HG03196 (cell line): ENCODE data around the gene MYL12A.
A peak's percentile ranks its signal among the peaks of the same experiment; 100 is the strongest.
"Not testable (repeated sequence)": the region's sequence is repeated elsewhere in the genome, so short reads cannot be mapped to it uniquely, and the experiment has no call there.

Experiments used
- ATAC-seq: cut with Tn5 transposase; IDR thresholded peaks from one replicate; pipeline ENCODE4 v1.9.1; 2021; ENCODE audit not compliant: unreplicated experiment

Gene MYL12A

DNA sequence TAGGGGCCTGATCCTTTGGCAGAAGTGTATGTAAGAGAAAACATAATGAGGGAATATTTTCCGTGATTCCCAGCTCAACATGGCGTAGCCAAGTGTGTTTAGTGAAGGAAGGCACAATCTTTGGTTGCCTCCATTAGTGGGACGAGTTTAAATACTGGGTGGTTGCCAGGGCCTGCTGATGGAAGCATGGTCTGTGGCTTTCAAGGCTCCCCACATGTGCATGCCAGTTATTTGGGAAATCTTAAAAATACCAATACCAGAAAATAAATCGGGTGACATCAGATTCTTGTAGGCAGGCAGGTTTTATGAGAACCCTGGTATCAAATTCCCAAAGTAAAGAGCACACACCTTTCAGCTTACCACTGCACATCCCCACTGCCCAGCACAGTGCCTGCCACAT, 7.1 kb downstream of the MYL12A start:
- no peak for ATAC-seq

GRCh38 chr18:3255611-3256165, 8.1 kb downstream of the MYL12A start:
- ATAC-seq = no peak

GRCh38 chr18:3256693-3257626, 9.4 kb downstream of the MYL12A start:
- no peak for ATAC-seq

- no peak for ATAC-seq
Measured at GRCh38 chr18:3257627-3258120, 10.1 kb downstream of the MYL12A start.

DNA sequence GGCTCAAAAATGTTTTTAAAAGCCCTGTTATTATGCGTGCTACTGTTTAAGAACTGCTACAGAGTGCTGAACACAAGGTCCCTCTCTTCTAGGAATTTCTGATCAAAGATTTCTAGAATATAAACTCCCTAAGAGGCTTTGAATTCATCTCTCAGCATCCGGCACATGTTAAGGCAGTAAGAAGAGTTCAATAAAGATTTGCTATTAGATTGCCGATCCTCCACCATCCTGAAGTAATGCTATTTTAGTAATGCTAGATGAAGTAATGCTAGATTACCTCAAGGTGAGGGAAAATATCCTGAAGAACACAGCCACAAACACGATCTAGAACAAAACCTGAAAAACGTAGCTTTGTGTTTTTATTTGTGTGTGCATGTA, 13.4 kb downstream of the MYL12A start:
- no peak for ATAC-seq

DNA sequence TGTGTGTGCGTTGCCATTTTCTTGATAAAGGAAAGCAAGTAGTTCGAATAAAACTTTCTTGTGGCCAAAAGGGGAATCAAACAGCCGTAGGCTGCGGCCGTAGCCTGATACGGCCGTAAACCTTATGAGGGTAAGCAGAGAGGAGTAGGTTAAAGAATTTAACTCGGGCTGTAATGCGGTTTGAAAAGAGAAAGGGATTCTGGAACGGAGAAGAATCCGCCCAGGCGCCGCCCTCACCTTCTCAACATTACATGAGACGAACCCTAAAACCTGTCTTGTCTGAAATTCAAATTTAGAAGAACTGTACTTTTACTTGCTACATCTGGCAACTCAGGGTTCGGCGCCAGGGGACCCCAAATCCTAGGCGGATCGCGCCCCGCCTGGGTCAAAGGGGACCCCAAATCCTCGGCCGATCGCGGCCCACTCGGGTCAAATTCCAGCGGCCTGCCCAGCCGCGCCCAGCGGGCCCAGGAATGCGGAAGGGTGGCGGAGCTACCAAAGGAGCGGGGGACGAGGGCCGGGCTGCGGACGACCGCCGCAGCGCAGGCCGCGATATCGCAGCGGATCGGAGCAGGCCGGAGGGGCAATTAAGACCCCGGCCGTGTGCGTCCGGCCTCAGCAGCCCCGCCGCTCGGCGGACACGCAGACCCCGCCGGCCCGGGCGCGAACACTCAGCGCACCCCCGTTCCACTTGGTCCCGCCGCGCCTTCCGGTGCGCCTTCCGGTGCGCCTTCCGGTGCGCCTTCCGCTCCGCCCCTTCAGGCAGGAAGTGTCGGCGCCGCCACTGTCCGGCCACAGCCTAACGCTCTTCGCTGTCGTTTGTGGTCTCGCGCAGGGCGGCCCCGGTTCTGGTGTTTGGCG, 14.0 kb downstream of the MYL12A start, which contains the start of gene MYL12B:
Gene MYL12B (plus strand): TSS at position 761 of the 861 bp plus-strand sequence. CDS start 10,766 bp downstream, outside the sequence.
- ATAC-seq = peak; percentile 81

DNA sequence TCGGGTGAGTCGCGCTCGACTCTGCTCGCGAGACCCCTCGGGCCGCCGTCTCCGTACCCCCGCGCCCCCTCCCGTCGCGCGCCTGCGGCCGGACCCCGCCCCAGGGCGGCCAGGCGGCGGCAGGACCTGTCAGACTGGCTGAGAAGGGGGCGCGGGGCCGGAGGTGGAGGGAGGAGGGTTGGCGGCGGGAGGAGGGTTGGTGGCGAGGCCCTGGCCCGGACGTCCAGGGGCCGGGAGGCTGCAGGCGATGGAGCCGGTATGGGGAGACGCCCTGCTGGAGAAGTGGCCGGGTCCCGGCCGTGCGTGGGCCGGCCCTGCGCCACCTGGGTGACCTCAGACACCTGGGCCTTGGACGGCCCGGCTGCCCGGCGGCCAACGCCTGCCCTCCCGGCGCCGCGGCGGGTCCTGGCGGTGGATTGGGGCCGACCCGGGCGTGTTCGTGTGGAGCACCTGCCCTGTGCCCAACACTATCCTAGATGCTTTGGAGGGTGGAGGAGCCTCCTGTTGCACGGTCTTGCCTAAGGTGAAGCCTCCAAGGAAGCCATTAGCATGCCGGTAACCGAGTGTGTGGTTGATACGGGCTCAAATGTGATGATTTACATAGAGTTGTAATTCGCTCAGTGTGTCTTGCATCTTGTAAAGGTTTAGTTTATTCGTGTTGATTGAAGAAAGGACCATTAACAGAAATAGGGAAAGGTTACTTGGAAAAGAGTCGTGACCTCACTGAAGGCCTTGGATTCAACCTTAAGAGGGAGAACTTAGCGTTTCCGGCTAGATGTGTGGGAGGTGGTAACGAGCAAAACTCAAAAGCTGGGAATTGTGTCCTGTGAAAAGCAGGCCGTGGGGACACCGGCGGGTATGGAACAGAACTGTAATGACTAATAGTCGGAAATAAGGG, 14.9 kb downstream of the MYL12A start:
- peak; percentile 33 for ATAC-seq

DNA sequence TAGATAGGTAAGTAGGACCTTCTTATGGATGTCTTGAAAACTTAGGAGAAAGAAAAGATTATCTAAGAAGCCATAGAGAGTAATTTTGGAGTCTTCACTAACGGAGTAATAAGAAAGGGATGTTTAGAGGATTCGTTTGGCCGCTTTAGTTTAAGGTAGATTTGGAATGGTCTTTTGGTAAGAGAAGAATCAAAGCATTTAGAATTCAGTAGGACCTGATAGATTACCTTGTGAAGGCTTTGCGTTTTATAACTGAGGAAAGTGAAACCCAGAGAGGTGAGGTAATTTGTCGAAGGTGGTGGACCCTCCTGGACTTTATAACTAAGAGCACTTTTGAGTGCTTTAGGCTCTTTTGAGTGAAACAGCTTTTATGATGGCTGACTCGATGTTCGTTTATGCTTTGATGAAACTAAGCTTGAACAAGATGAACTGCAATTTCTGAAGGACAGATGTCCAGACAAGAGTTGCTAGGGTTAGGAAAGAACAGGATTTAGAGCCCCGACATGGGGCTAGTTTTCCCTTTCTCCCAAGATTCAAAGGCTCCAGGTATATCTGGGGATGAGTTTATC, 15.6 kb downstream of the MYL12A start:
- no peak for ATAC-seq

- ATAC-seq = no peak
Measured at GRCh38 chr18:3264362-3264761, 16.8 kb downstream of the MYL12A start.

DNA sequence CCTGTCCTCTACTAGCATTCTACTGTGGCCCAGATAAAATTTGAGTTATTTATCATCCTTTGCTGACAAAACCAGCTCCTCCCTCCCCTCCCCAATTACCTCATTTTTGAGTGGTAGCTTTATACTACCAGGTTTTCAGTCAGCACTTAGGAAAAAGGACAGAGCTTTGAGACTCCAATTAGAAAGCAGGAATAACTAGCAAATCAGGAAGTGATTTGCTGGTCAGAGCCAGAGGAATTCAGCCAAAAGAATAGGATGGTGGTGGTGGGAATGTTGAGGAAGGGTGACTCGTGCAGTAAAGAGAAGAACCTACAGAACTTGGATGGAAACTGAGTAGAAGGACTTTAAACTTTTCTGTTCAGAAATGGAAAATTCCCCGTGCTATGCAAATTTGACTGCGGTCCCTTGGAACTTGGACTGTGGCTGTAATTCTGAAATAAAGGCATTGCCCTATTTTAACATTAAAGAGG, 18.0 kb downstream of the MYL12A start:
- ATAC-seq = no peak

- ATAC-seq = no peak
Measured at GRCh38 chr18:3266062-3266608, 18.5 kb downstream of the MYL12A start.

- no peak for ATAC-seq
Measured at GRCh38 chr18:3268306-3268705, 20.7 kb downstream of the MYL12A start.

- no peak for ATAC-seq
Measured at GRCh38 chr18:3269241-3269913, 21.8 kb downstream of the MYL12A start.

DNA sequence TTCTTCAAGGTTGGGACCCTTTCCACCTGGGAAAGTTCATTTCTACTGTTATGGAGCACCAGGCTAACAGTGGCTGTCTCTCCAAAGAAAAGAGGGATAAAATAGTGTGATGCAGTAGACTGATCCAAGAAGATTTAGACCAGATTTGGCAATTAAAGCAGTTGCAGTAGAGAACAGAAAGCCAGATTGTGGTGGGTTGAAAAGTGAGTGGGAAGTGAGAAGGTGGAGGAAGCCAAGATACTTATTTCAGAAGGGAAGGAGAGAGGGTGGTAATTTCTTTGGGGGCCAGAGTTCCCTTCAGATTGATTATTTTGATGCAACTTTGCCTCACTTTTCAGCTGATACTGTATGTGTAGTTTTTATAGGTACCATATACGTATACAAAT, 22.3 kb downstream of the MYL12A start:
- no peak for ATAC-seq

GRCh38 chr18:3273042-3273441, 25.4 kb downstream of the MYL12A start:
- no peak for ATAC-seq

DNA sequence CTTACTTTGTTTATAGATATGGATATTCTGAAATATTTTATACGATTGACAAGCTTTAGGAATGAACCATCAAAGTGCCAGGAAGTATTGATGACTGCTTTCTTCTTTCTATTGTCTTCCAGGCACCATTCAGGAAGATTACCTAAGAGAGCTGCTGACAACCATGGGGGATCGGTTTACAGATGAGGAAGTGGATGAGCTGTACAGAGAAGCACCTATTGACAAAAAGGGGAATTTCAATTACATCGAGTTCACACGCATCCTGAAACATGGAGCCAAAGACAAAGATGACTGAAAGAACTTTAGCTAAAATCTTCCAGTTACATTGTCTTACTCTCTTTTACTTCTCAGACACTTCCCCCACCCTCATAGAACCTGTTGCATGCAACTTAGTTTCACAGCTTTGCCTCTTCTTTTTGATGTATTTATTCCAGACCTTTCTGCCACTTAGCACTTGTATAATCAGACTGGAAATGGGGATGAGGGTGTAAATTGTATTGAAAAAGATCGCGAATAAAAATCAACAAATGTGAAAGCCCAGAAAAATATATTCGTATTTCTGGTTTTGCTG, 30.1 kb downstream of the MYL12A start:
- ATAC-seq = not testable (repeated sequence)

DNA sequence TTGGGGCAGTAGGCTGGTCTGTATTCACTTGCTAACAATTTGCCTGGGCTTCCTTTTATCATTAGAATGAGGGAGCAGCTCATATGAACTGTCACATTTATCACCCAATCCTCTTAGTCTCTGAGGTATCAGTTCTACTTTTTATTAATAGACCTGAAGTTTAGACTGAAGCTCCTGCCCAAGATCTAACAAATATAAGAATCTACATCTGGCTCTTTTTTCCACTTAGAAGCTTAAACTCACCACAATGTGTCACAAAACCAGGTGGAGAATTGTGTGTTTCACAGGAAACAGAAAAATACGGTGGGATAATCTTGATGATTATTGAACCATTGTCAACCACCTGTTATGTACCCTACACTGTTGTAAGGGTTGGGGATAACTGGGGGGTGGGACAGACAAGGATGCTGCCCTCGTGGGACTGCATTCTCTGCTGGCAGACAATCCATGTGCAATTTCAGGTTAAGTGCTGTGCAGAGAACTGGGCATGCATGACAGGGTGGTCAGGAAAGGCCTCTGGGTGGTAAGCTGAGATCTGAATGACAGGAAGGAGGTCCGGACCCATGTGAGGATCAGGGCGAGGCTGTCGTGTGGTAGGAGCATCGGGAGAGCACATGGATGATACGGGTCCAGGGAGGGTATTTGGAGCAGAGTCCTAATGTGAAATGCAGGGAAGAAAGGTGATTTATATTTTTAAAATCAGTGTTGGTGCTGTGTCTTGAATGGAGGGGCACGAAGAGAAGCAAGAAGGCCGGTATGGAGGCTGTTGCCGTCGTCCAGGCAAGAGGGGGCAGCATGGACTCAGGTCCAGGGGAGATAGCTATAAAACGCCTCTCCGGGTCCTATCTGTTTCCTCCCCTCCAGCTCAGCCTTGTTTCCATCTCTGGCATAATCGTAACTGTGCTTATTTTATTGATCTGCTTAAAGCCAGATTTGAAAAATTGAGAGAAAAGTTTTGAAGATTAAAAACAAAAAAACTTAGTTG, 31.9 kb downstream of the MYL12A start:
- ATAC-seq = peak; percentile 64
